ENCODE data around the gene SEPHS1. TPM values are rescaled to one million over a fixed set of nuclear protein-coding genes. Genes with fewer than 3 reads are reported as not detected.
"Not testable (repeated sequence)": the region's sequence is repeated elsewhere in the genome, so short reads cannot be mapped to it uniquely, and the experiment has no call there.

The SEPHS1 gene
- polyA plus RNA-seq, 4 donors = 24.6 to 48.4 (median 37.9) TPM

- 87 to 94% (median 87%) methylated on average over 6 of the region's 6 CpGs for WGBS, 3 donors
- H3K4me3 ChIP-seq (ENCODE audit: low read depth in 1 of 3, low read length in 3 of 3); H3K9me3 ChIP-seq (ENCODE audit: control insufficient read depth in 2 of 2, insufficient read depth in 1 of 2, low read depth in 1 of 2, low read length in 1 of 2); H3K27me3 ChIP-seq (ENCODE audit: control insufficient read depth in 3 of 3, insufficient read depth in 3 of 3, low read length in 3 of 3); H3K27ac ChIP-seq (ENCODE audit: low read depth in 1 of 3, low read length in 2 of 3); DNase-seq; H3K4me1 ChIP-seq (ENCODE audit: control insufficient read depth in 3 of 3, insufficient read depth in 2 of 3, low read depth in 1 of 3, low read length in 2 of 3); FAIRE-seq: not testable (repeated sequence)
- H3K36me3 ChIP-seq (ENCODE audit: control insufficient read depth in 3 of 3, insufficient read depth in 2 of 3, low read depth in 1 of 3, low read length in 3 of 3) = peaks cover 0 to 15% (median 2%) of the 10 kb centered on the region in 3 donors
These were observed 65.7 kb downstream of the SEPHS1 start for GRCh38 chr10:13282348-13282747.

- no peaks in the 10 kb centered on the region for H3K27me3 ChIP-seq (ENCODE audit: control insufficient read depth in 3 of 3, insufficient read depth in 3 of 3, low read length in 3 of 3)
- 59 to 71% (median 66%) methylated on average over 4 of the region's 4 CpGs for WGBS, 3 donors
- H3K27ac ChIP-seq (ENCODE audit: low read depth in 1 of 3, low read length in 2 of 3) = no peak overlapping the region
These were observed 71.2 kb downstream of the SEPHS1 start for GRCh38 chr10:13276749-13277365.

GRCh38 chr10:13276146-13276545 lies 71.9 kb downstream of the SEPHS1 start:
- FAIRE-seq; H3K27ac ChIP-seq (ENCODE audit: low read depth in 1 of 3, low read length in 2 of 3); H3K36me3 ChIP-seq (ENCODE audit: control insufficient read depth in 3 of 3, insufficient read depth in 2 of 3, low read depth in 1 of 3, low read length in 3 of 3); H3K4me3 ChIP-seq (ENCODE audit: low read depth in 1 of 3, low read length in 3 of 3); H3K4me1 ChIP-seq (ENCODE audit: control insufficient read depth in 3 of 3, insufficient read depth in 2 of 3, low read depth in 1 of 3, low read length in 2 of 3); H3K27me3 ChIP-seq (ENCODE audit: control insufficient read depth in 3 of 3, insufficient read depth in 3 of 3, low read length in 3 of 3); DNase-seq; H3K9me3 ChIP-seq (ENCODE audit: control insufficient read depth in 2 of 2, insufficient read depth in 1 of 2, low read depth in 1 of 2, low read length in 1 of 2): not testable (repeated sequence)
- WGBS, 3 donors = 96 to 98% (median 97%) methylated on average over 11 of the region's 11 CpGs

More at GRCh38 chr10:13276749-13277365, 71.2 kb downstream of the SEPHS1 start:
- no peak for FAIRE-seq
- H3K9me3 ChIP-seq (ENCODE audit: control insufficient read depth in 2 of 2, insufficient read depth in 1 of 2, low read depth in 1 of 2, low read length in 1 of 2) = no peaks in the 10 kb centered on the region
- H3K4me1 ChIP-seq (ENCODE audit: control insufficient read depth in 3 of 3, insufficient read depth in 2 of 3, low read depth in 1 of 3, low read length in 2 of 3) = peaks cover 0 to 1% (median 0%) of the 10 kb centered on the region in 3 donors
- DNase-seq = no peak
- no peak overlapping the region for H3K4me3 ChIP-seq (ENCODE audit: low read depth in 1 of 3, low read length in 3 of 3)
- H3K36me3 ChIP-seq (ENCODE audit: control insufficient read depth in 3 of 3, insufficient read depth in 2 of 3, low read depth in 1 of 3, low read length in 3 of 3) = peaks cover 0 to 9% (median 2%) of the 10 kb centered on the region in 3 donors

- DNase-seq (peak in 1 of 2 donors; percentile 23), FAIRE-seq (no peak)
- Histone ChIP-seq H3K4me1 (ENCODE audit: control insufficient read depth in 3 of 3, insufficient read depth in 2 of 3, low read depth in 1 of 3, low read length in 2 of 3) (peaks cover 0 to 9% (median 0%) of the 10 kb centered on the region in 3 donors), H3K9me3 (ENCODE audit: control insufficient read depth in 2 of 2, insufficient read depth in 1 of 2, low read depth in 1 of 2, low read length in 1 of 2) (peaks cover 0 to 3% of the 10 kb centered on the region in 2 donors), H3K27me3 (ENCODE audit: control insufficient read depth in 3 of 3, insufficient read depth in 3 of 3, low read length in 3 of 3) (no peaks in the 10 kb centered on the region), H3K36me3 (ENCODE audit: control insufficient read depth in 3 of 3, insufficient read depth in 2 of 3, low read depth in 1 of 3, low read length in 3 of 3) (no peaks in the 10 kb centered on the region), H3K27ac (ENCODE audit: low read depth in 1 of 3, low read length in 2 of 3) (no peak overlapping the region), H3K4me3 (ENCODE audit: low read depth in 1 of 3, low read length in 3 of 3) (no peak overlapping the region)
- 67 to 86% (median 84%) methylated on average over 12 of the region's 12 CpGs for WGBS, 3 donors
These were observed 75.9 kb downstream of the SEPHS1 start for GRCh38 chr10:13272164-13272571.

GRCh38 chr10:13271552-13272163 lies 76.4 kb downstream of the SEPHS1 start:
- no peak for FAIRE-seq
- Histone ChIP-seq H3K36me3 (ENCODE audit: control insufficient read depth in 3 of 3, insufficient read depth in 2 of 3, low read depth in 1 of 3, low read length in 3 of 3) (no peaks in the 10 kb centered on the region), H3K4me3 (ENCODE audit: low read depth in 1 of 3, low read length in 3 of 3) (no peak overlapping the region), H3K27me3 (ENCODE audit: control insufficient read depth in 3 of 3, insufficient read depth in 3 of 3, low read length in 3 of 3) (no peaks in the 10 kb centered on the region), H3K9me3 (ENCODE audit: control insufficient read depth in 2 of 2, insufficient read depth in 1 of 2, low read depth in 1 of 2, low read length in 1 of 2) (peaks cover 0 to 3% of the 10 kb centered on the region in 2 donors), H3K27ac (ENCODE audit: low read depth in 1 of 3, low read length in 2 of 3) (no peak overlapping the region), H3K4me1 (ENCODE audit: control insufficient read depth in 3 of 3, insufficient read depth in 2 of 3, low read depth in 1 of 3, low read length in 2 of 3) (peaks cover 0 to 9% (median 0%) of the 10 kb centered on the region in 3 donors)
- peak; percentile 42 to 47 for DNase-seq
- whole genome bisulfite sequencing, 3 donors = 47 to 55% (median 52%) methylated on average over 12 to 14 of the region's 14 CpGs

- FAIRE-seq = peak; percentile 10
- Histone ChIP-seq H3K27me3 (ENCODE audit: control insufficient read depth in 3 of 3, insufficient read depth in 3 of 3, low read length in 3 of 3) (no peaks in the 10 kb centered on the region), H3K9me3 (ENCODE audit: control insufficient read depth in 2 of 2, insufficient read depth in 1 of 2, low read depth in 1 of 2, low read length in 1 of 2) (peaks cover 0 to 3% of the 10 kb centered on the region in 2 donors), H3K27ac (ENCODE audit: low read depth in 1 of 3, low read length in 2 of 3) (peak overlapping the region in 1 of 3 donors; percentile 34), H3K4me1 (ENCODE audit: control insufficient read depth in 3 of 3, insufficient read depth in 2 of 3, low read depth in 1 of 3, low read length in 2 of 3) (peaks cover 0 to 9% (median 0%) of the 10 kb centered on the region in 3 donors), H3K36me3 (ENCODE audit: control insufficient read depth in 3 of 3, insufficient read depth in 2 of 3, low read depth in 1 of 3, low read length in 3 of 3) (no peaks in the 10 kb centered on the region), H3K4me3 (ENCODE audit: low read depth in 1 of 3, low read length in 3 of 3) (no peak overlapping the region)
- 32 to 66% (median 46%) methylated on average over 9 of the region's 9 CpGs for WGBS, 3 donors
- DNase-seq = peak; percentile 61 to 91
These were observed 77.1 kb downstream of the SEPHS1 start for GRCh38 chr10:13270877-13271551.

- Histone ChIP-seq H3K4me1 (ENCODE audit: control insufficient read depth in 3 of 3, insufficient read depth in 2 of 3, low read depth in 1 of 3, low read length in 2 of 3) (peaks cover 0 to 9% (median 0%) of the 10 kb centered on the region in 3 donors), H3K27me3 (ENCODE audit: control insufficient read depth in 3 of 3, insufficient read depth in 3 of 3, low read length in 3 of 3) (no peaks in the 10 kb centered on the region), H3K9me3 (ENCODE audit: control insufficient read depth in 2 of 2, insufficient read depth in 1 of 2, low read depth in 1 of 2, low read length in 1 of 2) (peaks cover 0 to 3% of the 10 kb centered on the region in 2 donors), H3K4me3 (ENCODE audit: low read depth in 1 of 3, low read length in 3 of 3) (no peak overlapping the region), H3K36me3 (ENCODE audit: control insufficient read depth in 3 of 3, insufficient read depth in 2 of 3, low read depth in 1 of 3, low read length in 3 of 3) (no peaks in the 10 kb centered on the region), H3K27ac (ENCODE audit: low read depth in 1 of 3, low read length in 2 of 3) (no peak overlapping the region)
- DNase-seq = peak; percentile 16 to 17
- FAIRE-seq = no peak
- WGBS, 3 donors = 24 to 36% (median 24%) methylated on average over 3 of the region's 3 CpGs
These were observed 79.3 kb downstream of the SEPHS1 start for GRCh38 chr10:13268841-13269240.

GRCh38 chr10:13268310-13268709 lies 79.8 kb downstream of the SEPHS1 start:
- Histone ChIP-seq H3K36me3 (ENCODE audit: control insufficient read depth in 3 of 3, insufficient read depth in 2 of 3, low read depth in 1 of 3, low read length in 3 of 3) (no peaks in the 10 kb centered on the region), H3K4me1 (ENCODE audit: control insufficient read depth in 3 of 3, insufficient read depth in 2 of 3, low read depth in 1 of 3, low read length in 2 of 3) (peaks cover 0 to 9% (median 0%) of the 10 kb centered on the region in 3 donors), H3K4me3 (ENCODE audit: low read depth in 1 of 3, low read length in 3 of 3) (no peak overlapping the region), H3K27ac (ENCODE audit: low read depth in 1 of 3, low read length in 2 of 3) (no peak overlapping the region), H3K9me3 (ENCODE audit: control insufficient read depth in 2 of 2, insufficient read depth in 1 of 2, low read depth in 1 of 2, low read length in 1 of 2) (peaks cover 0 to 3% of the 10 kb centered on the region in 2 donors), H3K27me3 (ENCODE audit: control insufficient read depth in 3 of 3, insufficient read depth in 3 of 3, low read length in 3 of 3) (no peaks in the 10 kb centered on the region)
- no peak for FAIRE-seq
- WGBS, 3 donors = 71 to 94% (median 74%) methylated on average over 4 of the region's 4 CpGs
- DNase-seq = no peak

Data from small intestine (tissue), 7 donors.